Measurements from ENCODE around the gene IFNL3.

DNA sequence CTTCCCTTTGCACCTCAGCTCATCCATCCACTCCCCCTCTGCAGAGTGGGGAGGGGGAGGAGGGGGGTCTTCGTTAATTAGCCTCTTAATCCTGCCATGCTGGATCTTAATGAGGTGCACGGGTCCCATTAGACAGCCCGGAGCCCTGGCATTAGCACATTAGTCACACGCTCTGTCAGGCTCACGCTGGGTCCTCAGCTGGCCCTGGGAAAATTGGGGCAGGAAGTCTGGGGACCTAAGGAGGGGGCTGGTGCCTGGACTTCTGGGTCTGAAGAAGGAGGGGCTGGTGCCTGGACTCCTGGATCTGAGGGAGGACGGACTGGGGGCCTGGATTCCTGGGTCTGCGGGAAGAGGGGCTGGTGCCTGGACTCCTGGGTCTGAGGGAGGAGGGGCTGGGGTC, 48.5 kb downstream of the IFNL3 start:
- TF ChIP-seq, protein P1, sequence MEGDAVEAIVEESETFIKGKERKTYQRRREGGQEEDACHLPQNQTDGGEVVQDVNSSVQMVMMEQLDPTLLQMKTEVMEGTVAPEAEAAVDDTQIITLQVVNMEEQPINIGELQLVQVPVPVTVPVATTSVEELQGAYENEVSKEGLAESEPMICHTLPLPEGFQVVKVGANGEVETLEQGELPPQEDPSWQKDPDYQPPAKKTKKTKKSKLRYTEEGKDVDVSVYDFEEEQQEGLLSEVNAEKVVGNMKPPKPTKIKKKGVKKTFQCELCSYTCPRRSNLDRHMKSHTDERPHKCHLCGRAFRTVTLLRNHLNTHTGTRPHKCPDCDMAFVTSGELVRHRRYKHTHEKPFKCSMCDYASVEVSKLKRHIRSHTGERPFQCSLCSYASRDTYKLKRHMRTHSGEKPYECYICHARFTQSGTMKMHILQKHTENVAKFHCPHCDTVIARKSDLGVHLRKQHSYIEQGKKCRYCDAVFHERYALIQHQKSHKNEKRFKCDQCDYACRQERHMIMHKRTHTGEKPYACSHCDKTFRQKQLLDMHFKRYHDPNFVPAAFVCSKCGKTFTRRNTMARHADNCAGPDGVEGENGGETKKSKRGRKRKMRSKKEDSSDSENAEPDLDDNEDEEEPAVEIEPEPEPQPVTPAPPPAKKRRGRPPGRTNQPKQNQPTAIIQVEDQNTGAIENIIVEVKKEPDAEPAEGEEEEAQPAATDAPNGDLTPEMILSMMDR (IDR thresholded peaks at IDR 0.05), result no peak
- TF ChIP-seq POLR2A (IDR thresholded peaks at IDR 0.05), result no peak

Measured in Peyer's patch (tissue), 4 donors.